Thoracic aorta (tissue), 2 donors: ENCODE data around the gene SETBP1. TPM values are rescaled to one million over a fixed set of nuclear protein-coding genes. Genes with fewer than 3 reads are reported as not detected.
A peak's percentile ranks its signal among the peaks of the same experiment; 100 is the strongest.

ENCODE experiments used
- ATAC-seq: fragments of 150-250 bp; one replicate; pipeline ENCODE4 v1.8.0; 2017; ENCODE audit warnings: low read depth; ENCODE audit not compliant: insufficient number of reproducible peaks, low FRiP score
- DNase-seq: peaks from one replicate; pipeline ENCODE4 v3.0.0-alpha.2; 2020; ENCODE audit warnings: low spot score
- H3K27ac ChIP-seq, 2 donors: fragments of 200-600 bp; sonication (generic); 1 replicate in 1 of 2; 2 replicates in 1 of 2; pipeline ENCODE4 v1.5.1; 2016; ENCODE audit warnings: mild to moderate bottlenecking in 2 of 2, moderate library complexity in 2 of 2
- H3K27me3 ChIP-seq: fragments of 200-600 bp; sonication (generic); replicated peaks from 2 replicates; pipeline ENCODE4 v1.6.0; 2016; ENCODE audit warnings: mild to moderate bottlenecking; ENCODE audit not compliant: insufficient read depth
- H3K36me3 ChIP-seq: fragments of 200-600 bp; sonication (generic); one replicate; pipeline ENCODE4 v1.5.1; 2016
- H3K4me1 ChIP-seq, 2 donors: fragments of 200-600 bp; sonication (generic); 1 replicate in 1 of 2; 2 replicates in 1 of 2; pipeline versions ENCODE4 v1.5.1 to v1.6.0; 2016; ENCODE audit warnings: low read depth in 2 of 2, mild to moderate bottlenecking in 1 of 2; ENCODE audit not compliant: control insufficient read depth in 1 of 2
- H3K4me3 ChIP-seq: fragments of 200-600 bp; sonication (generic); 2 replicates; pipeline ENCODE4 v1.5.1; 2016; ENCODE audit warnings: mild to moderate bottlenecking
- H3K9me3 ChIP-seq: fragments of 200-600 bp; sonication (generic); 2 replicates; pipeline ENCODE4 v1.5.1; 2016
- CTCF ChIP-seq: fragments of 200-600 bp; sonication (generic); IDR thresholded peaks from one replicate; pipeline ENCODE4 v1.5.1; 2019; ENCODE audit warnings: antibody characterized with exemption
- total RNA-seq, 2 donors: library from RNA; depleted of rRNA; stranded (reverse); fragments of >200 nt; gene quantifications; one replicate each; pipeline versions ENCODE4 v1.1.0 to v1.2.3, GENCODE V29; 2016

SETBP1 gene
- total RNA-seq, 2 donors from 2014 or later = 39.3 to 50.2 TPM

- ATAC-seq (no peak), DNase-seq (no peak)
- H3K4me3 ChIP-seq = no peak overlapping the region
- no peaks in the 10 kb centered on the region for H3K9me3 ChIP-seq
- no peak overlapping the region for H3K27ac ChIP-seq
- no peak for TF ChIP-seq CTCF
- H3K36me3 ChIP-seq = no peaks in the 10 kb centered on the region
- H3K4me1 ChIP-seq = peaks cover 18 to 23% of the 10 kb centered on the region in 2 donors
- H3K27me3 ChIP-seq = no peaks in the 10 kb centered on the region
These were observed 21.9 kb downstream of the SETBP1 start for GRCh38 chr18:44702594-44702993.

- Histone ChIP-seq H3K4me3 (no peak overlapping the region), H3K9me3 (no peaks in the 10 kb centered on the region), H3K4me1 (peaks cover 28 to 38% of the 10 kb centered on the region in 2 donors), H3K27me3 (no peaks in the 10 kb centered on the region), H3K27ac (no peak overlapping the region), H3K36me3 (no peaks in the 10 kb centered on the region)
- TF ChIP-seq CTCF = no peak
- DNase-seq (no peak), ATAC-seq (no peak)
These were observed 23.6 kb downstream of the SETBP1 start for GRCh38 chr18:44704135-44704789.

GRCh38 chr18:44705075-44705675 is 24.5 kb downstream of the SETBP1 start:
- H3K27me3 ChIP-seq = no peaks in the 10 kb centered on the region
- H3K36me3 ChIP-seq = no peaks in the 10 kb centered on the region
- ATAC-seq (no peak), DNase-seq (no peak)
- no peaks in the 10 kb centered on the region for H3K9me3 ChIP-seq
- H3K4me3 ChIP-seq = no peak overlapping the region
- H3K27ac ChIP-seq = no peak overlapping the region
- H3K4me1 ChIP-seq = peaks cover 22 to 38% of the 10 kb centered on the region in 2 donors
- TF ChIP-seq CTCF = no peak

- no peaks in the 10 kb centered on the region for H3K9me3 ChIP-seq
- DNase-seq = no peak
- no peaks in the 10 kb centered on the region for H3K27me3 ChIP-seq
- H3K4me1 ChIP-seq = peaks cover 10 to 31% of the 10 kb centered on the region in 2 donors
- H3K36me3 ChIP-seq = no peaks in the 10 kb centered on the region
- peak overlapping the region; percentile 43 for H3K4me3 ChIP-seq
- TF ChIP-seq CTCF = no peak
- peak overlapping the region; percentile 34 to 53 for H3K27ac ChIP-seq
- no peak for ATAC-seq
These were observed 27.9 kb downstream of the SETBP1 start for GRCh38 chr18:44708451-44709083.

GRCh38 chr18:44709307-44710126 is 28.8 kb downstream of the SETBP1 start:
- no peak for DNase-seq
- no peak for TF ChIP-seq CTCF
- H3K9me3 ChIP-seq = no peaks in the 10 kb centered on the region
- H3K36me3 ChIP-seq = no peaks in the 10 kb centered on the region
- H3K4me3 ChIP-seq = peak overlapping the region; percentile 43
- peak overlapping the region; percentile 34 to 53 for H3K27ac ChIP-seq
- no peaks in the 10 kb centered on the region for H3K27me3 ChIP-seq
- no peak for ATAC-seq
- H3K4me1 ChIP-seq = peaks cover 10 to 31% of the 10 kb centered on the region in 2 donors
